OCI-M2 (cell line): ENCODE results near the gene PGBD2.
A peak's percentile ranks its signal among the peaks of the same experiment; 100 is the strongest.
"Not testable (repeated sequence)": the region's sequence is repeated elsewhere in the genome, so short reads cannot be mapped to it uniquely, and the experiment has no call there.

Source experiments
- DNase-seq: peaks from one replicate; lab custom pipeline; 2025; ENCODE audit not compliant: unreplicated experiment; lab: John Stamatoyannopoulos, UW

PGBD2 gene, protein sequence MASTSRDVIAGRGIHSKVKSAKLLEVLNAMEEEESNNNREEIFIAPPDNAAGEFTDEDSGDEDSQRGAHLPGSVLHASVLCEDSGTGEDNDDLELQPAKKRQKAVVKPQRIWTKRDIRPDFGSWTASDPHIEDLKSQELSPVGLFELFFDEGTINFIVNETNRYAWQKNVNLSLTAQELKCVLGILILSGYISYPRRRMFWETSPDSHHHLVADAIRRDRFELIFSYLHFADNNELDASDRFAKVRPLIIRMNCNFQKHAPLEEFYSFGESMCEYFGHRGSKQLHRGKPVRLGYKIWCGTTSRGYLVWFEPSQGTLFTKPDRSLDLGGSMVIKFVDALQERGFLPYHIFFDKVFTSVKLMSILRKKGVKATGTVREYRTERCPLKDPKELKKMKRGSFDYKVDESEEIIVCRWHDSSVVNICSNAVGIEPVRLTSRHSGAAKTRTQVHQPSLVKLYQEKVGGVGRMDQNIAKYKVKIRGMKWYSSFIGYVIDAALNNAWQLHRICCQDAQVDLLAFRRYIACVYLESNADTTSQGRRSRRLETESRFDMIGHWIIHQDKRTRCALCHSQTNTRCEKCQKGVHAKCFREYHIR

DNA sequence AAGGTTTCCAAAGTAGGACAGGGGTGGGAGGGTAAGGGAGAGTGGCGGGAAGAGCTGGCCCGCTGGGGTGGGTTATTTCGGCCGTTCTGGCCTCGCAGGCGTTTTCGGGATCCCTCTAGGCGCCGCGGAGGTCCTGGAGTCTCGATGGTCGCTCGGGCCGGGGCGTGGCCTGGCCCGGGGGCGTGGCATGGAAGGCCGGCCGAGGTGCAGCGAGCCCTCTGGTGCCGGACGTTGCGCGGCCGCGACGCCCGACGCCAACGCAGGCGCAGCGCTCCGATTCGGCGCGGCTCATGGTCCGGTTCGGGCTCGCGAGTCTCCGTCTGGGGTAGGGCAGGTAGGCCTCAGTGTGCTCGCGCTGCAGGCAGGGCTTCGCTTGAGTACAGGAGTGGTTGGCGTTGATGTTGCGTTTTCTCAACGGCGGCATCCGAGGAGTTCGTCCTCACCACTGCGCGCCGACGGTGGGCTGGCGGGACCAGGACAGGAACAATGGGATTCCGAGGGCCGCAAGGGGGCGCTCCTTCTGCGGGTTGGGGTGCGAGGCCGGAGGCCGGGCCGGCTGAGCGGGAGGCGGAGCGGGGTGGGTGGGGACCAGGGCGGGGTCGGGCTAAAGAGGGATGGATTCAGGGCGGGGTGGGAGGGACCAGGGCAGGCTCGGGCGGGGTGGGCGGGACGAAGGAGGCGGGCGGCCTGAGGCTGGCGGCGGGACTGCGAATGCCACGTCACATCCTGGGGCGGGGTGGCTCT lies at the start of gene PGBD2:
PGBD2 (plus strand) TSS at position 227 of the 744 bp plus-strand sequence. CDS start 7,628 bp downstream, outside the sequence.
- no peak for DNase-seq

DNA sequence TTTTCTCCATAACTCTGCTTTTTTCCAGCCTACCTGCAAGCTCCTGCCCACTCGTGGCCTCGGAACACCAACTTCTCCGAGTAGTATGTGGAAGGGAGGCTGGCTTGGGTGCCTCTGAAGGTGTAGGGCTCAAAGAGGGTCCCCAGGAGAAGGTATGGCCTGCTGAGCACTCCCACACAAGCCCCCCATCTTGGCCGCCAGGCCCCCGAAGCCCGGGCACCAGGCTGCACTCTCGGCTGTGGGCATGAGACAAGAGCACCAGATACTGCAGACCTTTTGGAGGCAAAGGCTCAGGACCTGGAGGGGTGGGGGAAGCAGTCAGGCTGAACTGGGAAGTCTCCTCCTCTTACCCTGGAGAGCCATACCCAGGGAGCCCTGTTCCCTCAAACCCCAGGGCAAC lies 48.8 kb upstream of the PGBD2 start:
- DNase-seq, result no peak

DNA sequence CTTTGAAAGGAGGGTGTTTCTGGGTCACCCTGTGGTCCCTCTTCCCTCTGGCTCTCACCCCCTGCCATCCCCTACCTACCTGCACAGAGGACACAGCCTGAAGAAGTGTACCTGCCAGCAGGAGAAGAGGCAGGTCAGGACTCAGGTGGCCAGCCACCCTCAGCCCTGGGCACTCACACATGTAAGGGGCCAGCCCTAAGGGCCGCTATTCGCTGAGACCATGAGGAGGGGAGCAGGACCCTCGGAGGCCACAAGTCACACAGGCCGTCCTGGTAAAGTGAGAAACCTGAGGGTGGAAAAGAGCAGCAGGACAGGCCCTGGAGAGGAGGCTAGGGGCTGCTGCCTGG lies 48.3 kb upstream of the PGBD2 start:
- no peak for DNase-seq

DNA sequence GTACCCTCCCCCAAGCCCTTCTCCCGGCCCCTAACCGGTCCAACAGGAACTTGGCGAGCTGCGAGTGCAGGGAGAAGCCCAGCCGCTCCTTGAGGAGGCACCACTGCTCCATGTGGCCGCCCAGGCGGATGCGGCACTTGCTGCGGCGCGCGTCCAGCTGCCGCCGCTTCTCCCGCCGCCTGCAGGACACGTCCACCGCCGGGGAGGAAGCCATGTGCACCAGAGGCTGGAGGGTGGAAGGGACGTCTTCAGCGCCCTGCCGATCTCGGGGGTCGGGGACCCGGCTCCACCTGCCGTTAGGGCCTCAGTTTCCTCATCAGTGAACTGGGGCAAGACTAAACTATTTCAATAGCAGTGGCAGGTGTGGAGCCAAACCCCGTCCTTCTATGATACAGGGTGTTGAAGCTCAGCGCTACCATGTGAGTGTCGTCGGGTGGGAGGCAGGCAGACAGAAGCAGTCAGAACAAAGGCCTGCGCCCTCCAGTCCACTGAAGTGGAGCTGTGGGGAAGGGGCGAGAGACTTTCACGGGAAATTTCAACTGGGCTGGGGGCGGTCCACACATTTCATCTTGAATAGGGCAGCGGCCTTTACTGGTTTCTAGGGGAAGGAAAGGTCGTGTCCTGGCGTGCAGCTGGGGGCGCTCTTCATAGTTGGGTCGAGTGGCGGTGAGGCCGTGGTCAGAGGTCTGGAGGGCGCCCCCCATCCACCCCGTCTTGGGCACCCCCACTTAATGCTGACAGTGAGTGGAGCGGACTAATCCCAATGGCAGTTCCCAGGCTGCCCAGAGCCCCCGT lies 47.7 kb upstream of the PGBD2 start:
- DNase-seq, result no peak

DNA sequence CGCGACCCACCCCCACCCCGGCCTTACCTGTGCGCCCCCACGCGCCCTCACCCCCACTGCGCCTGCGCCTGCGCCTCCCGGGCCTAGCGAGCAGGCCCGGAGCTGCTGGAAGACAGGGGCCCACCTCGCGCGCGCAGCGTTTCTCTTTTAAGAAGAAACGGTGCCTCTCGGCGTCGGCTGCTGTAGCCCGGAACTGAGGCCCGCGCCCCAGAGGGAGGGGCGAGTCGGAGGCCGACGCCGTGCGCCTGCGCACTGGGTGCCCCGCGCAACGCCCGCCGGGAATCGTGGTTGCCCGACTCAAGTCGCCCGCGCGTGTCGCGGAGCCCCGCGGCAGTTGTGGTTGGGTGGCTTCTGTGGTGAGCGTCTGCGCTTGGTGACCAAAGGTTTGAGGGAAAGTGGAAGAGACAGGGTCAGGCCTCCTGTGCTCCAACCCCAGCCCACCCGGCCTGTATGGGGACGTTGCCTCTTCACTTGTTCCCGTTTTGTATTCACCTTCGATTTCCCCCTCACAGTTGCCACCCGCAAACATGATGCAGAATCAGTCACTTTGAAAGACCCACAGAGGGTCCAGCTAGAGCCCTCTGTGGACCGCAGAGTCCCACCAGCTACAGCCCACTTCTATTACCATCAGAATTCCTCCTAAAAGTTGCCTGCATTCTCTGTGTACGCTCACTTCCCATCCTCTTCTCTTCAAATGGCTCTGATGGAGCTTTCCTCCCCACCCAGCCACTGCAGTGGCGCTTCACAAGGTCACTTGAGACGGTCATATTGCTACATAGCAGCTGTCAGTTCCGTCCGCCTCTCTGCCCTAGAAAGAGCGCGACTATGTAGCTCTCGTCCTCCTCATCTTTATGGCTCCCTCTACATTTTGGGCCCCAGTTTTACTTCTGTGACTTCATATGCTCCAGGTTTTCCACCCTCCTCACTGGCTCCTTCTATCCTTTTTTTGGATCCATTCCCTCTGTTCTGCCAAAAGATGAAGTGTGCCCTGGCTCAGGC lies 46.8 kb upstream of the PGBD2 start, which contains the start of gene ZNF692:
ZNF692 (minus strand) TSS at position 195 of the 999 bp plus-strand sequence. CDS start 776 bp downstream, outside the sequence.
- DNase-seq, result no peak

DNA sequence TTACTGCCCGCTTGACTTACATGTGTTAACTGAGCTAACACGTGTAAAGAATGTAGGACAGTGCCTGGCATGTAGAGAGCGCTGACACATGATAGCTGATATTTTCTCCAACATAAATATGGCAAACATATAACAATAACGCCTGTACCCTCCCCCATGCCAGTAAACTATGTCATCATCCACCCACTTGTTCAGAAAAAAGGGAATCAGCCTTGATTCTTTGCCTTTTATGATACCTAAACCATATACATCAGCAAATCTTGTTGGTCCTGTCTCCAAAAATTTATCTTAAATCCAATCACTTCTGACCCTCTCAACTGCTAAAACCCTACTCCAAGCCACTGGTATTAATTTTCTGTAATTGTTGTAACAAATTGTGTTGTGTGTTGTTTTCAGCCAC lies 46.0 kb upstream of the PGBD2 start:
- DNase-seq, result no peak

DNA sequence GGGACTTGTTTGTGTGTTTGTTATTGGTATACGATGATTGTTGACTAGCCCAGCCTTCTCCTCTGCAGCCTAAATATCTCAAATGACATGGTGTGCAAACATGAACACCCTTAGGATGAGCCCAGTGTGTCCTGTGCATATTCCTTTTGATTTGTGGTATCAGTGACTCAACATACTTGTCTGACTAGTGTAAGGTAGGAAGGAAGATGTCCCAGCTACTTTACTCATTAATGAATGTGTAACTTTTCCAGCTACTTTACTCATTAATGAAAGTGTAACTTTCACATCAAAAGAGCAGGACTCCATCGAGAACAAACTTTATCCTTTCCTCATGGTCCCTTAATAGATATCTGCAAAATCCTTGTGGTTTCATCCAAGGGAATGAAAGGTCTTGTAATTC lies 44.4 kb upstream of the PGBD2 start:
- DNase-seq, result no peak

DNA sequence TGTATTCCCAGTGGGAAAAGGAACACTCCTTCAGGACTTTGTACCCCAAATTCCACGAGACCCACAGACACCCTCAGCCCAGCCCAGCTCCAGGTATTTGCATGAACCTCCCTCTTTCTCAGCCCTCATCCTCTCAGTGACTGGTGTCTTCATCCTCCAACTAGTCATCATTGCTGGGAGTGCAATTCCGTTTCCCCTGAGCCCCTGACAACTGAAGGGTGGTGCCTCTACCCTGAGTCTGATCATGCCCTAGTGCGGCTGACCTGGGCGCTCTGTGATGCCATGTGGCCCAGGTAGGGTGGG lies 43.4 kb upstream of the PGBD2 start:
- no peak for DNase-seq

DNA sequence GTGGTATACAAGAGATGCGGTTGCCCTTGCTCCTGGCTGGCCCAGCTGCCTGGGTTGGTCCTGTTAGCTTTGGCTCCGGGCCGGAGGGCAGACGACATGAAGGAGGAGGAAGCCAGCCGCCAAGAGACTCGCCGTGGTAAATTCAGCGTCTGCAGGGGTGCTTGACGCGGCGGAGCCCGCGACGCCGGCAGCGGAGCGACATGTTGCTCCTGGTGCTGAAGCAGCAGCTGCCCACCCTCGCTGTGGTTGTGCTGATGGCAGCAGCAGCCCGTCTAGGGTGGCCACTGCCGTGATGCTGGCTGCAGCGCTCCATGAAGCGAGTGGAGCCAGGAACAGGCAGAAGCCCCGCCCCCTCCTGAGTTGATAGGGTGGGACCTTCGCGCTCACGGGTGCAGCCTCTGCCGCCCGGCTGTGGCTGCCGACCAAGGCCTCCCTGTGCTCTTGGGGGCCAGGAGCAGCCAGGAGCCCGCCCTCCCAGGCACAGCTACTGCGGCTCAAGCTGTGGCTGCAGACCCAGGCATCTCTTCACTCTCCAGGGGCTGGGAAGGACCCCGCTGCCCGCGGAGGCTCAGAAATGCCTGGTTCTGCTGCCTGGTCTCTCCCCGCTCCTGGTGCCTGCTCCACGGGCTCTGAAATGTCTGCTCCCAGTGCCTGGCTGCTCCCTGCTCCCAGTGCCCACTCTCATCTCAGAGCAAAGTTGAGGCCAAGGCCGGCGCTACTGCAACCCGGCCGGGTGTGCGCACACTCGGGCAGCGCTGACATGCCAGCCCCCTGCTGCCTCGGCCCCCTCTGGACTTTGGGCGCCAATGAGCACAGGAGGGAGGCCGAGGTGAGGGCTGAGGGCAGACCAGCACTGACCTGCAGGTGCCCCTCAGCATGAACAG lies 42.8 kb upstream of the PGBD2 start:
- DNase-seq, result no peak

DNA sequence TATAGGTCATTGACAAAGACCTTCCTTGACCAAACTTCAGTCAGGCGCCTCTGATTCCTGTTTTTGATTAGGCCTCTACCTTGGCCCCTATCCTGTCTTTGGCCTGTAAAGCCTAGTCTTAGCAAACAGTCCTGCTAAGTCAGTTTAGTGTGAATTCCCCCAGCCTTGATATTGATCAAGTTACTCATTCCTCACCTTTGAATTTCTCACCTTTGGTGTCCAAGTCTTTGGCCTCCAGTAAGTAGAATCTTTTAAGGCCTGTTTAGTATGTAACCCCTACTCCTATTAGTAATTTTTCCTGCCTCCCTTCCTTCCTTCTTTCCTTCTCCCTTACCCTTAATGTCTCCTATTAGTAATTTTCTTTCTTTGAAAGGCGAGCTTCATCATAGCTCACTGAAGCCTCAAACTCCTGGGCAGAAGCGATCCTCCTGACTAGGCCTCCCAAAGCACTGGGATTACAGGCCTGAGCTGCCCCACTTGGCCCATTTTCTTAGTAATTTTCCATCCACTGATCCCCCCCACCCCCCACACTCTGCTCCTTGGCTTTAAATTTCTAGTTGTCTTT lies 34.1 kb upstream of the PGBD2 start:
- DNase-seq, result no peak

DNA sequence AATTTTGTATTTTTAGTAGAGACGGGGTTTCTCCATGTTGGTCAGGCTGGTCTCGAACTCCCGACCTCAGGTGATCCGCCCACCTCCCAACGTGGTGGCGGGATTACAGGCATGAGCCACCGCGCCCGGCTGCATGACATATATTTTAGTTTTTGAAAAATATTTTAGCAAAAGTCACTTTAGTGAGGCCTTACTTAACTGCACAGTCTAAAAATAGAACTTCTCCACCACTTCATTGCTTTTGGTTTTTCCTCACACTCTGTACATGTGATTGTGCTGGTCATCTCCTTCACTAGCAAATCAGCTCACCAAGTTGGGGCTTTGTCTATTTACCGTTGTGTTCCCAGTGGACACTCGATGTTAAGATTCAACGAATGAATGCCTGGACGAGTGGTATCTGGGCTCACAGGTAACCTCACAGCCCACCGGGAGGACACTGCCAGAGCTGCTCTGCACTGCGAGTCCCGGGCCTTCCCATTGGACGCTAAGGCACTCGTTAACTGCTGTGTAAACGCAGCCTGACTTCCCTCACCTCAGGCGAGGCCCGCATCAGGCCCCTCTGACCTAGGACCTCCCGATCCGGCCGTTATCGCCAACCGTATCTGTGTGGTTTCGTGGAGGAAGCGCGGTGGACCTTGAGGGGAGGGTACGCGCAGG lies 33.2 kb upstream of the PGBD2 start:
- no peak for DNase-seq

DNA sequence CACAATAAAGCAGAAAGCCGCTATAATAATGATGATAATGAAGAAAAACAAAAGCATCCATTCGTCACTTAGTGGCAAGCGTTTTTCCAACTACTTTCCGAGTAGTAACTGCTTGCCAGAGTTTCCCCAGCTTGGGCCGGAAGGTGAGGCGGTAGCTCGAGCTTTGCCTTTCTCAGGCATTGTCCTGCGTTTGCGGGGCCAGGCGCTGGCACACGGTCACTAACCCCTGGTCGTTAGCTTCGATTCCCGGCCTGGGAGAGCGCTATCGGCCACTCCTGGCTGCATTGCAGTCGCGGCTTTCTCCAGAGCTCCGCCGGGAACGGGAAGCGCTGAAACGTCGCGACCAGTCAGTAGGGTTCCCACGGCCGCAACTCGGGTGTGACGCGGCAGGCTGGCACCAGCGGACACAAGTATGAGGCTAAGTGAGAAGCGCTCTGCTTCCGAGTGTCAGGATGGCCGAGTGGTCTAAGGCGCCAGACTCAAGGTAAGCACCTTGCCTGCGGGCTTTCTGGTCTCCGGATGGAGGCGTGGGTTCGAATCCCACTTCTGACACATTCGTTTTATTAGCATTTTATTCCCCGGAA lies 32.5 kb upstream of the PGBD2 start:
- DNase-seq, result peak; percentile 96

DNA sequence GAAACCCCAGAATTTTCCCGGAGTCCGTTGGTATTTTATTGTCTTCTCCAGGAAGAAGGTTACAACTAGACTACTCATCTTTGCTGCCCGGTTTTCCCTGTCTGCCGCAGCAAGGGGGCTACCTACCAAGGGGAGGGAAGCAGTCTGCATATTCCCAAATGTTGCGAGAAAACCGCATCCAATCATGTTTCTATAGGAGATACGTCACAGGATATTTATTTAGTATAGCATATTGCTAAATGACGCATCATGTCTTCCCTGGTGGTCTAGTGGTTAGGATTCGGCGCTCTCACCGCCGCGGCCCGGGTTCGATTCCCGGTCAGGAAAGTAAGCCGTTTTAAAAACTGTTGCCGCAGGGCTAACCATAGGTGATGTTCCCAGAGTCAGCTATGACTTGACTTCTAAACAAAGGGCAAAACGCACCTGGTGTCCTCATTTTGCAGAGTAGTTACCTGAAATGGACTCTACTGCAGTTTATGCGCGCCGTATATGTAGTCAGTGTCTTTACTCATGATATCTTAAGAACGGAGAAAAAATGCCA lies 32.0 kb upstream of the PGBD2 start:
- DNase-seq, result peak; percentile 95

DNA sequence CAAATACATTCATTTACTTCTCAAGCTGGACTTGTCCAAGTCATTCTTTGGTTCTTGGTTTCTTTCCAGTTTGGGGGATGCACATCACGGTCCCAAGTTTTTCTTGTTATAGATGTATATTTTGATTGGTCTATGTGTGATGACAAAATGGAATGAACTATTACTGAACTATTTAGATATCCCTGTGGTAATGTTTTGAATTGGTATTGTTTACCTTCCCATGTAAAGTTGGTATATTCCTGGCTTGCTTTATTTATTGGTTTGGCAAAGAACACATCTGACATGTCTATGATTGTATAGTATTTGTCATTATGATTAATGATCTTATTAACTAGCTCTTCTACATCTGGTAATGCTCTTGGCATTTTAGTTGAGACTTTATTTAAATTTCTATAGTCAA lies 24.8 kb upstream of the PGBD2 start:
- no peak for DNase-seq

DNA sequence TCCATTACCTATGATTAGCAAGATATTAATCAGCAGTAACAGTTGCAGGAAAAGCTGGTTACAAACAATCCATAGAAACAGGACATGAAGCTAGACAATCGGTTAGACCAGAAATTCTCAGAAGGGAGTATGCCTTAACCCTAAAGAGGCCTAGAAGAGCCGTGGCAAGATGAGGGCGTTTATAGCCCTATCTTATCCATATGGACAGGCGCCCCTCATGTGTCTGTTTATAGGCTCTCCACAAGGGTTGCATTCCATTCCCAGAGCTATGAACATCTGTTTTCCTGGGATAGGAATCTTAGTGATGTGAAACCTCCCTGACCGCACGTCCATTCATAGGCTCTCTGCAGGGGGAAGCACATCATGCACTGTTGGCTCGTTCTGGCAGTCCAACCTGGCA lies 23.6 kb upstream of the PGBD2 start:
- not testable (repeated sequence) for DNase-seq

DNA sequence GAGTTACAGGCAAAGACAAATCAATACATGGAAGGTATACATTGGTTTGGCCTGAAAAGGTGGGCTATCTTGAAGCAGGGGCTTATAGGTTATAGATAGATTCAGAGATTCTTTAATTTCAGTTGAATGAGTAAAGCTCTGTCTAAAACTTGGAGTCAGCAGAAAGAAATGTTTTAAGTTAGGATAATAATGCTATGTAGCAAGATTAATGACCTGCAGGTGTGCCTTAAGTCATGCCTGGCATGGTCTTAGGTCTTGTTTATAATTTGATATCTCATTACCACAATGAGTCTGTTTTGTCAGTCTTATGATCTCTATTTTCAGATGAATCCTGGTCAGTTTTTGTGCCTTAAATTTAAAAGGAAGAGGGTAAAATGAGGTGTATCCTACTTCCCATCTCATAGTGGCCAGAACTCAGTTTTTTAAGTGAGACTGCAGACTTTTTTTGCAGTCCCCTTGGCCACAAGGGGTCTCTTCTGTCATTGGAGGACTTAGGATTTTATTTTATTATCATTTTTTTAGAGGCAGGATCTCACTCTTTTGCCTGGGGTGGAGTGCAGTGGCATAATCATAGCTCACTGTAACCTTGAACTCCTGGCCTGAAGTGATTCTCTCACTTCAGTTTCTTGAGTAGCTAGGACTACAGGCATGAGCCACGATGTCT lies 21.3 kb upstream of the PGBD2 start:
- DNase-seq, result no peak

DNA sequence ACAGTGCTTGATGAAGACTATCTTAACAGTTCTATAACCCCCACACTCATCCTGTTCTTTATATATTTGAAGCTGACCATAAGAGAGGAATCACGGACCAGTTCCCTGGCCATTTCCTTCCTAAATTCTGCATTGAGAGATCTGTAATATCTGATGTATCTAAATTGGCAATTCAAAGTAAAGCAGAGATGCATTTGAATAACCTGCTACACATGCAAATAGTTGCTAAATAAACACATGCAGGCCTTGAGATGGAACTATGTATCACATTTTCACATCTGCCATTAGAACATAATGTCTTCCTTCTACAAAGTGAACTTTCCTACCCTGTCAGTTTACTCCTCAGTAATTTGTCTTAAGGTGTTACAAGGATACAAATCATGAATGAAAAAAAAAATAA lies 20.4 kb upstream of the PGBD2 start:
- DNase-seq, result no peak
